DOHH2 (cell line): ENCODE results near the gene CRIM1.

Experiments
- CTCF ChIP-seq: fragments of 200-600 bp; sonication (generic); IDR thresholded peaks from one replicate; pipeline ENCODE4 v1.5.1; 2014; ENCODE audit warnings: antibody characterized with exemption, mild to moderate bottlenecking, low read depth, low read length; ENCODE audit not compliant: poor library complexity, severe bottlenecking
- EZH2phosphoT487 ChIP-seq: fragments of 200-600 bp; sonication (generic); IDR thresholded peaks from 2 replicates; pipeline ENCODE4 v1.6.1; 2017; ENCODE audit warnings: borderline replicate concordance, mild to moderate bottlenecking, antibody characterized with exemption, low read length, moderate library complexity, mixed read lengths

- TF ChIP-seq CTCF (no peak), EZH2phosphoT487 (no peak)
These were observed 72.2 kb downstream of the CRIM1 start for GRCh38 chr2:36427790-36428243.
